IMR-90 (cell line): ENCODE data around the gene LRFN5. TPM values are rescaled to one million over a fixed set of nuclear protein-coding genes. Genes with fewer than 3 reads are reported as not detected.

Experiments used
- ATAC-seq: fragments of 200-7000 bp; cut with Tn5 transposase; 2 replicates; pipeline ENCODE4 v1.9.1; 2020; ENCODE audit warnings: low read depth, mild to moderate bottlenecking, moderate library complexity
- BruUV-seq: library from RNA; stranded (reverse); fragments of 400-500 nt; replicated peaks from 2 replicates; lab custom pipeline; 2021; lab: Mats Ljungman, UMichigan
- CTCF ChIA-PET: fragments of 300-600 bp; formaldehyde crosslinking; extraction: SDS; loops from one replicate; lab custom pipeline; 2021; ENCODE audit warnings: antibody characterized with exemption; lab: Yijun Ruan, JAX
- POLR2A ChIA-PET: fragments of 300-600 bp; sonication (Branson Sonifier 250); formaldehyde crosslinking; loops from one replicate; lab custom pipeline; 2022; ENCODE audit warnings: antibody characterized with exemption; ENCODE audit not compliant: unreplicated experiment; lab: Charles Lee
- DNase-seq: peaks from one replicate; pipeline ENCODE4 v3.0.0; 2013
- H2AFZ ChIP-seq: replicated peaks from 2 replicates; pipeline ENCODE3; 2013; ENCODE audit warnings: low read length, mild to moderate bottlenecking; ENCODE audit not compliant: poor library complexity
- H2AK5ac ChIP-seq: 2 replicates; pipeline ENCODE4 v1.6.1; 2013; ENCODE audit warnings: low read depth, low read length, inconsistent platforms
- H2AK9ac ChIP-seq: replicated peaks from 2 replicates; pipeline ENCODE3; 2013; ENCODE audit warnings: mild to moderate bottlenecking, low read depth, low read length, moderate library complexity; ENCODE audit not compliant: poor library complexity
- H2BK120ac ChIP-seq: 2 replicates; pipeline ENCODE4 v1.6.1; 2013; ENCODE audit warnings: low read depth, low read length, inconsistent platforms
- H2BK15ac ChIP-seq: 3 replicates; pipeline ENCODE4 v1.6.1; 2013; ENCODE audit warnings: low read depth, low read length, inconsistent platforms
- H2BK20ac ChIP-seq: 2 replicates; pipeline ENCODE4 v1.6.1; 2013; ENCODE audit warnings: low read depth, mild to moderate bottlenecking, inconsistent platforms, low read length, moderate library complexity
- H2BK5ac ChIP-seq: 2 replicates; pipeline ENCODE4 v1.6.1; 2013; ENCODE audit warnings: mild to moderate bottlenecking, low read depth, low read length, inconsistent platforms; ENCODE audit not compliant: poor library complexity, severe bottlenecking
- H3K14ac ChIP-seq: replicated peaks from 2 replicates; pipeline ENCODE4 v1.6.1; 2013; ENCODE audit warnings: low read depth, low read length, inconsistent platforms
- H3K18ac ChIP-seq: 2 replicates; pipeline ENCODE4 v1.6.1; 2013; ENCODE audit warnings: low read depth, low read length, control low read depth
- H3K23ac ChIP-seq: 2 replicates; pipeline ENCODE4 v1.6.1; 2013; ENCODE audit warnings: low read depth, low read length, inconsistent platforms
- H3K27ac ChIP-seq: 2 replicates; pipeline ENCODE4 v1.5.1; 2013; ENCODE audit warnings: mild to moderate bottlenecking, control low read depth, low read length; ENCODE audit not compliant: insufficient read depth
- H3K27me3 ChIP-seq: 2 replicates; pipeline ENCODE4 v1.6.1; 2013; ENCODE audit warnings: low read length; ENCODE audit not compliant: control insufficient read depth, insufficient read depth
- H3K36me3 ChIP-seq: 2 replicates; pipeline ENCODE4 v1.6.1; 2013; ENCODE audit warnings: low read length, mixed read lengths; ENCODE audit not compliant: control insufficient read depth, insufficient read depth
- H3K4ac ChIP-seq: 2 replicates; pipeline ENCODE4 v1.6.1; 2013; ENCODE audit warnings: low read depth, low read length, inconsistent platforms
- H3K4me1 ChIP-seq: 2 replicates; pipeline ENCODE4 v1.6.1; 2013; ENCODE audit warnings: low read length, mixed read lengths; ENCODE audit not compliant: control insufficient read depth, insufficient read depth
- H3K4me2 ChIP-seq: 2 replicates; pipeline ENCODE4 v1.6.1; 2013; ENCODE audit warnings: low read depth, mild to moderate bottlenecking, control low read depth, low read length, moderate library complexity
- H3K4me3 ChIP-seq: 2 replicates; pipeline ENCODE4 v1.5.1; 2013; ENCODE audit warnings: low read depth, mild to moderate bottlenecking, control low read depth, low read length, moderate library complexity; ENCODE audit not compliant: insufficient read depth
- H3K56ac ChIP-seq: 2 replicates; pipeline ENCODE4 v1.6.1; 2013; ENCODE audit warnings: low read length, inconsistent platforms; ENCODE audit not compliant: insufficient read depth; ENCODE audit errors: extremely low read depth
- H3K79me1 ChIP-seq, 2 experiments: 2 replicates each; pipeline ENCODE4 v1.6.1; 2013; ENCODE audit warnings: low read length in 2 of 2, inconsistent platforms in 1 of 2, low read depth in 1 of 2
- H3K9ac ChIP-seq: 2 replicates; pipeline ENCODE4 v1.6.1; 2013; ENCODE audit warnings: low read depth, low read length, control low read depth
- H3K9me1 ChIP-seq: 2 replicates; pipeline ENCODE4 v1.6.1; 2013; ENCODE audit warnings: low read length, inconsistent platforms; ENCODE audit not compliant: insufficient read depth
- H3K9me3 ChIP-seq: 2 replicates; pipeline ENCODE4 v1.6.1; 2013; ENCODE audit warnings: low read length; ENCODE audit not compliant: control insufficient read depth, insufficient read depth
- H4K20me1 ChIP-seq: 2 replicates; pipeline ENCODE4 v1.6.1; 2013; ENCODE audit warnings: low read length, inconsistent platforms; ENCODE audit not compliant: insufficient read depth
- H4K5ac ChIP-seq: 2 replicates; pipeline ENCODE4 v1.6.1; 2013; ENCODE audit warnings: mild to moderate bottlenecking, low read depth, low read length, control low read depth
- H4K8ac ChIP-seq, 2 experiments: 2 replicates each; pipeline ENCODE4 v1.6.1; 2013; ENCODE audit warnings: low read depth in 2 of 2, low read length in 2 of 2, control low read depth in 1 of 2, inconsistent platforms in 1 of 2
- H4K91ac ChIP-seq: 2 replicates; pipeline ENCODE4 v1.6.1; 2013; ENCODE audit warnings: low read depth, low read length, inconsistent platforms; ENCODE audit not compliant: insufficient read depth
- FOS ChIP-seq: fragments of 150-350 bp; IDR thresholded peaks from 2 replicates; pipeline ENCODE4 v1.6.1; 2016; ENCODE audit warnings: low read depth, low read length
- USF2 ChIP-seq: fragments of 150-350 bp; IDR thresholded peaks from 2 replicates; pipeline ENCODE4 v1.6.1; 2017; ENCODE audit warnings: mild to moderate bottlenecking, antibody characterized with exemption, low read length, low read depth
- WGBS, 2 experiments: methylation state at CpG; one replicate each; pipeline versions ENCODE4 v1.1.5 to v1.1.7; 2013; ENCODE audit warnings: missing lambda C conversion rate in 2 of 2; ENCODE audit not compliant: insufficient read length in 1 of 2; ENCODE audit errors: extremely low coverage in 2 of 2; 5-methylcytosine and 5-hydroxymethylcytosine counted together
- dilution Hi-C: fragments of 300-500 bp; cut with HindIII; formaldehyde crosslinking; loops from one replicate; pipeline ENCODE4 v1.14.3; 2018; ENCODE audit warnings: low sequenced_read_pairs; ENCODE audit not compliant: unreplicated experiment
- in situ Hi-C: fragments of 300-500 bp; cut with MboI; formaldehyde crosslinking; loops from 3 replicates; pipeline ENCODE4 v1.14.3; 2019; ENCODE audit warnings: low sequenced_read_pairs, inconsistent platforms, mixed read lengths
- intact Hi-C: fragments of 100-400 bp; cut with micrococcal nuclease; formaldehyde crosslinking; loops from 2 replicates; pipeline ENCODE4 v1.10.0; 2022
- polyA plus RNA-seq, 3 experiments: library from polyadenylated mRNA; depleted of rRNA; stranded (reverse); fragments of >200 nt; gene quantifications; 2 replicates each; pipeline ENCODE4 v1.2.3, GENCODE V29; 2012; ENCODE audit warnings: low replicate concordance in 1 of 3
- total RNA-seq: library from RNA; depleted of rRNA; stranded (reverse); fragments of >200 nt; gene quantifications from 2 replicates; pipeline ENCODE4 v1.2.3, GENCODE V29; 2012

LRFN5 gene
- total and polyA plus RNA-seq, 2 of the 4 experiments (the other 2 are of a cell fraction), result 1.8 to 3.6 TPM

GRCh38 chr14:41860586-41860985 lies 253.9 kb downstream of the LRFN5 start:
- Histone ChIP-seq H3K27ac (no peak overlapping the region), H4K8ac (no peak overlapping the region), H2BK15ac (no peak overlapping the region), H2AK9ac (no peak overlapping the region), H3K9me1 (no peaks in the 10 kb centered on the region), H4K5ac (no peak overlapping the region), H3K4me3 (no peak overlapping the region), H4K20me1 (no peaks in the 10 kb centered on the region), H3K4me1 (no peaks in the 10 kb centered on the region), H3K4me2 (no peak overlapping the region; the same call in 1 of the 2 replicates), H2AFZ (no peak overlapping the region), H4K91ac (no peak overlapping the region), H2BK120ac (no peak overlapping the region), H3K27me3 (no peaks in the 10 kb centered on the region), H3K4ac (no peak overlapping the region), H2AK5ac (no peak overlapping the region), H3K23ac (no peak overlapping the region), H3K14ac (no peak overlapping the region), H3K18ac (no peak overlapping the region), H3K9ac (no peak overlapping the region), H3K79me1 (no peaks in the 10 kb centered on the region), H2BK5ac (no peak overlapping the region), H3K9me3 (no peaks in the 10 kb centered on the region), H3K56ac (no peak overlapping the region), H2BK20ac (no peak overlapping the region), H3K36me3 (no peaks in the 10 kb centered on the region)
- BruUV-seq, result no TSS peak
- in situ Hi-C loops, result no loop called here
- TF ChIP-seq USF2 (no peak), FOS (no peak)
- intact Hi-C loops, result no loop called here
- DNase-seq (no peak), ATAC-seq (no peak)
- dilution Hi-C loops, result no loop called here
- CTCF ChIA-PET, result no interaction called here
- no CpG with 5 or more reads among the region's 1 CpG for WGBS, 2 experiments
- POLR2A ChIA-PET, result no interaction called here
